VCaP (cell line): ENCODE results near the gene GPC3.

Experiments
- H3K27ac ChIP-seq: fragments of 450-650 bp; 2 replicates; pipeline ENCODE4 v1.5.1; 2017
- CTCF ChIP-seq: fragments of 450-650 bp; conservative IDR thresholded peaks from 2 replicates; pipeline ENCODE4 v1.5.1; 2017; ENCODE audit warnings: mild to moderate bottlenecking, moderate library complexity

The GPC3 gene

GRCh38 chrX:133923113-133923512, 62.3 kb downstream of the GPC3 start:
- H3K27ac ChIP-seq, result peak overlapping the region; percentile 54
- no peak for TF ChIP-seq CTCF

GRCh38 chrX:133922390-133922771, 63.0 kb downstream of the GPC3 start:
- TF ChIP-seq CTCF, result no peak

GRCh38 chrX:133921764-133922389, 63.5 kb downstream of the GPC3 start:
- peak; percentile 83 for TF ChIP-seq CTCF
- H3K27ac ChIP-seq, result peak overlapping the region; percentile 54; the same call in 1 of the 2 replicates

More at GRCh38 chrX:133922390-133922771, 63.0 kb downstream of the GPC3 start:
- peak overlapping the region; percentile 54; the same call in 1 of the 2 replicates for H3K27ac ChIP-seq

GRCh38 chrX:133921086-133921485, 64.3 kb downstream of the GPC3 start:
- no peak for TF ChIP-seq CTCF
- H3K27ac ChIP-seq, result no peak overlapping the region

GRCh38 chrX:133918361-133918771, 67.0 kb downstream of the GPC3 start:
- no peak for TF ChIP-seq CTCF
- no peak overlapping the region for H3K27ac ChIP-seq

GRCh38 chrX:133916984-133917722, 68.2 kb downstream of the GPC3 start:
- no peak overlapping the region for H3K27ac ChIP-seq
- TF ChIP-seq CTCF, result no peak

- no peak for TF ChIP-seq CTCF
- H3K27ac ChIP-seq, result no peak overlapping the region
Observed at GRCh38 chrX:133913658-133914388, 71.6 kb downstream of the GPC3 start.
